Measurements from ENCODE around the gene ARHGAP18. TPM values are rescaled to one million over a fixed set of nuclear protein-coding genes. Genes with fewer than 3 reads are reported as not detected.

Gene ARHGAP18
- total and polyA plus RNA-seq, 4 experiments from 2014 or later = 2.3 to 4.6 (median 4.0) TPM

- H3K27me3 Mint-ChIP-seq = no peaks in the 10 kb centered on the region
- no peak overlapping the region for H3K27ac Mint-ChIP-seq
- no peaks in the 10 kb centered on the region for H3K4me1 ChIP-seq (ENCODE audit: insufficient read depth, low read length)
- no peak overlapping the region for H3K27ac ChIP-seq (ENCODE audit: low read depth, low read length)
- ChIA-PET POLR2A (ENCODE audit: partially characterized antibody) (no interaction called here), CTCF (ENCODE audit: partially characterized antibody) (interaction anchor here (1.3 to 4.1 kb wide), 2 partner anchors 15 to 113 kb away, joined by 3 to 23 read pairs; no protein-coding TSS in a partner anchor)
- intact Hi-C loops (cut with micrococcal nuclease) = no loop called here
- no peaks in the 10 kb centered on the region for H3K36me3 ChIP-seq (ENCODE audit: insufficient read depth, low read length)
- no peaks in the 10 kb centered on the region for H3K9me3 ChIP-seq (ENCODE audit: control insufficient read depth in 1 of 2, low read length in 2 of 2)
- H3K4me3 ChIP-seq (ENCODE audit: low read length in 2 of 2) = no peak overlapping the region
- H3K4me3 Mint-ChIP-seq = no peak overlapping the region
- peaks cover 0 to 20% of the 10 kb centered on the region in 2 donors for H3K36me3 Mint-ChIP-seq
- H3K4me1 Mint-ChIP-seq = peaks cover 0 to 2% (median 0%) of the 10 kb centered on the region in 4 donors
- H3K27me3 ChIP-seq (ENCODE audit: insufficient read depth, low read length) = no peaks in the 10 kb centered on the region
- DNase-seq = no peak
- no peaks in the 10 kb centered on the region for H3K9me3 Mint-ChIP-seq
Observed at GRCh38 chr6:129614464-129614863, 95.5 kb downstream of the ARHGAP18 start.

GRCh38 chr6:129612440-129612839 lies 97.5 kb downstream of the ARHGAP18 start:
- ChIA-PET POLR2A (ENCODE audit: partially characterized antibody) (no interaction called here), CTCF (ENCODE audit: partially characterized antibody) (no interaction called here)
- intact Hi-C loops (cut with micrococcal nuclease) = no loop called here
- no peak for DNase-seq
- Histone ChIP-seq H3K4me1 (ENCODE audit: insufficient read depth, low read length) (no peaks in the 10 kb centered on the region), H3K27me3 (ENCODE audit: insufficient read depth, low read length) (no peaks in the 10 kb centered on the region), H3K36me3 (ENCODE audit: insufficient read depth, low read length) (no peaks in the 10 kb centered on the region), H3K9me3 (ENCODE audit: control insufficient read depth in 1 of 2, low read length in 2 of 2) (no peaks in the 10 kb centered on the region), H3K27ac (ENCODE audit: low read depth, low read length) (no peak overlapping the region), H3K4me3 (ENCODE audit: low read length in 2 of 2) (no peak overlapping the region)
- Mint-ChIP-seq H3K36me3 (peaks cover 0 to 26% of the 10 kb centered on the region in 2 donors), H3K4me3 (no peak overlapping the region), H3K27me3 (no peaks in the 10 kb centered on the region), H3K27ac (no peak overlapping the region), H3K9me3 (no peaks in the 10 kb centered on the region), H3K4me1 (no peaks in the 10 kb centered on the region)

- Histone ChIP-seq H3K4me1 (ENCODE audit: insufficient read depth, low read length) (no peaks in the 10 kb centered on the region), H3K36me3 (ENCODE audit: insufficient read depth, low read length) (no peaks in the 10 kb centered on the region), H3K9me3 (ENCODE audit: control insufficient read depth in 1 of 2, low read length in 2 of 2) (no peaks in the 10 kb centered on the region), H3K27me3 (ENCODE audit: insufficient read depth, low read length) (no peaks in the 10 kb centered on the region), H3K4me3 (ENCODE audit: low read length in 2 of 2) (no peak overlapping the region), H3K27ac (ENCODE audit: low read depth, low read length) (no peak overlapping the region)
- Mint-ChIP-seq H3K36me3 (peaks cover 2 to 27% of the 10 kb centered on the region in 2 donors), H3K4me3 (no peak overlapping the region), H3K27me3 (no peaks in the 10 kb centered on the region), H3K9me3 (no peaks in the 10 kb centered on the region), H3K4me1 (no peaks in the 10 kb centered on the region), H3K27ac (no peak overlapping the region)
- CTCF ChIA-PET (ENCODE audit: partially characterized antibody) = interaction anchor here (1.0 to 1.4 kb wide), 2 partner anchors 10 to 12 kb away, joined by 3 to 7 read pairs; no protein-coding TSS in a partner anchor
- intact Hi-C loops (cut with micrococcal nuclease) = no loop called here
- POLR2A ChIA-PET (ENCODE audit: partially characterized antibody) = no interaction called here
- DNase-seq = no peak
Observed at GRCh38 chr6:129609635-129610034, 100.3 kb downstream of the ARHGAP18 start.

DNA sequence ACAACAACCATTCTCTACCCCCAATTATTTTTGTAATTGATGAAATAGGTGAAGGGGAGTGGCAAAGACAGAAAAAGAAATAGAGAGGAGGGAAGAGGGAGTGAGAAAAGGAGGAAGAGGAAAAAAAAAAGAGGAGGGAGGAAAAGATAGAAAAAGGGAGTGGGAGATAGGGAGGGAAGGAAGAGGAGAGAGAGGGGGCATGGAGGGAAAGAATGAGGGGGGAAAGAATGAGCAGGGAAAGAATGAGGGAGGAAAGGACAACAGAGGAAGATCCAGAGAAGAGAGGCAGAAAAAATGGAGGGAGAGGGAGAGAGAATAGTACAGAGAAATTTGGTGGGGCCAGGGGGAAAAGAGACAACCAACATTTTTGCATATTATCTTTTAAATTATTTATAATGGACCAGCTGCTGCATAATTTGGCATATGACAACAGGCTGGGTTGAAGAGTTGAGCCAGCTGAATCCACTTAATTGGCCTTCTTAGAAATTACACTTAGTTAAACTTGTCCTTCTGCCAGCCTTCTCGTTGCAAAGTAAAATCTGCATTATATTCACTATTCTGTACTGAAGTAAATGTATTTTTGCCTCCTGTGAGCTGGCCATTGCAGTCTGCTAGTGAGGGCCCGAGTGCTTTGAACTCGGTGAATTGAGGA lies 101.0 kb downstream of the ARHGAP18 start:
- H3K4me3 ChIP-seq (ENCODE audit: low read length in 2 of 2) = no peak overlapping the region
- no peak overlapping the region for H3K27ac Mint-ChIP-seq
- no peaks in the 10 kb centered on the region for H3K9me3 Mint-ChIP-seq
- no peaks in the 10 kb centered on the region for H3K27me3 ChIP-seq (ENCODE audit: insufficient read depth, low read length)
- H3K4me3 Mint-ChIP-seq = no peak overlapping the region
- CTCF ChIA-PET (ENCODE audit: partially characterized antibody) = interaction anchor here (1.0 to 1.4 kb wide), 2 partner anchors 9 to 11 kb away, joined by 3 to 7 read pairs; no protein-coding TSS in a partner anchor
- H3K4me1 Mint-ChIP-seq = no peaks in the 10 kb centered on the region
- H3K9me3 ChIP-seq (ENCODE audit: control insufficient read depth in 1 of 2, low read length in 2 of 2) = no peaks in the 10 kb centered on the region
- POLR2A ChIA-PET (ENCODE audit: partially characterized antibody) = no interaction called here
- no peak overlapping the region for H3K27ac ChIP-seq (ENCODE audit: low read depth, low read length)
- H3K4me1 ChIP-seq (ENCODE audit: insufficient read depth, low read length) = no peaks in the 10 kb centered on the region
- H3K36me3 Mint-ChIP-seq = peaks cover 2 to 27% of the 10 kb centered on the region in 2 donors
- H3K36me3 ChIP-seq (ENCODE audit: insufficient read depth, low read length) = no peaks in the 10 kb centered on the region
- DNase-seq = no peak
- H3K27me3 Mint-ChIP-seq = no peaks in the 10 kb centered on the region
- intact Hi-C loops (cut with micrococcal nuclease) = no loop called here

DNA sequence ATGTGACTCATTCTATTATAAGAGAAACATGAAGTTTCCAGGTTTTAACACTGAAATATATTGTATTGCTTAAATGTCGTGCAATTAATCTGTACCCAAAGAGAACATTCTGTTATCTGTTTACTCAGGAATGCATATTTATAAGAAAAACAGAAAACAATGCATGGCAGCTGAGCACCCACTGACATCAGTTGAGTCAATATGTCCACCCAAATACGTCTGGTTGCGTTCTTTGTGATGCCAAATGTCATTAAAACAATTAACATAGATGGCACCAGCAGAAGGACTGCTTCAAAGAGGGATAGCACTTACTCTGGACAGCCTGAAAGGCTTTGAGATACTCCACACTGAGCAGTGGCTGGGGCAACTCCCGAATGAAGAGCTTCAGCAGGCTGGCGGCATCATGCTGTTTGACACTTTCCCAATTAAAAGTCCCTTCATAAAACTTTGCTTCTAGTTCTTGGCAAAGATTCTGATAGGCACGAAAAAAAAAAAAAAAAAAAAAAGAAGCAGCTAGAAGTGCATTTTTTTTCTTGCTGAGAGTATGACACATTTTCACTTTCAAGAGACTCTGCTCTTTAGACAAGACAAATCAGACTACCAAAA lies 102.3 kb downstream of the ARHGAP18 start:
- H3K27ac ChIP-seq (ENCODE audit: low read depth, low read length) = no peak overlapping the region
- CTCF ChIA-PET (ENCODE audit: partially characterized antibody) = interaction anchor here (2.4 kb wide), 1 partner anchor 10 kb away, joined by 11 read pairs; no protein-coding TSS in a partner anchor
- no peak overlapping the region for H3K27ac Mint-ChIP-seq
- H3K36me3 ChIP-seq (ENCODE audit: insufficient read depth, low read length) = no peaks in the 10 kb centered on the region
- no peaks in the 10 kb centered on the region for H3K4me1 ChIP-seq (ENCODE audit: insufficient read depth, low read length)
- H3K27me3 ChIP-seq (ENCODE audit: insufficient read depth, low read length) = no peaks in the 10 kb centered on the region
- no peaks in the 10 kb centered on the region for H3K9me3 Mint-ChIP-seq
- no peak overlapping the region for H3K4me3 Mint-ChIP-seq
- intact Hi-C loops (cut with micrococcal nuclease) = no loop called here
- H3K4me1 Mint-ChIP-seq = no peaks in the 10 kb centered on the region
- H3K27me3 Mint-ChIP-seq = no peaks in the 10 kb centered on the region
- no peak for DNase-seq
- H3K4me3 ChIP-seq (ENCODE audit: low read length in 2 of 2) = no peak overlapping the region
- no peaks in the 10 kb centered on the region for H3K9me3 ChIP-seq (ENCODE audit: control insufficient read depth in 1 of 2, low read length in 2 of 2)
- POLR2A ChIA-PET (ENCODE audit: partially characterized antibody) = no interaction called here
- H3K36me3 Mint-ChIP-seq = peaks cover 2 to 27% of the 10 kb centered on the region in 2 donors

- intact Hi-C loops (cut with micrococcal nuclease) = no loop called here
- Mint-ChIP-seq H3K27ac (no peak overlapping the region), H3K4me3 (no peak overlapping the region)
Observed at GRCh38 chr6:129606664-129607063, 103.3 kb downstream of the ARHGAP18 start.

GRCh38 chr6:129605967-129606366 lies 104.0 kb downstream of the ARHGAP18 start:
- no peaks in the 10 kb centered on the region for H3K9me3 Mint-ChIP-seq
- no peak overlapping the region for H3K27ac ChIP-seq (ENCODE audit: low read depth, low read length)
- POLR2A ChIA-PET (ENCODE audit: partially characterized antibody) = no interaction called here

More at GRCh38 chr6:129606664-129607063, 103.3 kb downstream of the ARHGAP18 start:
- no peaks in the 10 kb centered on the region for H3K27me3 ChIP-seq (ENCODE audit: insufficient read depth, low read length)
- POLR2A ChIA-PET (ENCODE audit: partially characterized antibody) = no interaction called here
- no peaks in the 10 kb centered on the region for H3K9me3 Mint-ChIP-seq
- H3K36me3 Mint-ChIP-seq = peaks cover 2 to 27% of the 10 kb centered on the region in 2 donors
- DNase-seq = no peak
- H3K4me1 ChIP-seq (ENCODE audit: insufficient read depth, low read length) = no peaks in the 10 kb centered on the region
- CTCF ChIA-PET (ENCODE audit: partially characterized antibody) = interaction anchor here (2.4 kb wide), 1 partner anchor 9 kb away, joined by 11 read pairs; no protein-coding TSS in a partner anchor
- H3K27ac ChIP-seq (ENCODE audit: low read depth, low read length) = no peak overlapping the region
- H3K4me1 Mint-ChIP-seq = no peaks in the 10 kb centered on the region
- H3K36me3 ChIP-seq (ENCODE audit: insufficient read depth, low read length) = no peaks in the 10 kb centered on the region
- H3K9me3 ChIP-seq (ENCODE audit: control insufficient read depth in 1 of 2, low read length in 2 of 2) = no peaks in the 10 kb centered on the region
- no peak overlapping the region for H3K4me3 ChIP-seq (ENCODE audit: low read length in 2 of 2)
- no peaks in the 10 kb centered on the region for H3K27me3 Mint-ChIP-seq

More at GRCh38 chr6:129605967-129606366, 104.0 kb downstream of the ARHGAP18 start:
- H3K27ac Mint-ChIP-seq = no peak overlapping the region
- CTCF ChIA-PET (ENCODE audit: partially characterized antibody) = interaction anchor here (2.4 to 10.5 kb wide), 2 partner anchors 8 to 122 kb away, joined by 11 to 287 read pairs; no protein-coding TSS in a partner anchor
- no peaks in the 10 kb centered on the region for H3K36me3 ChIP-seq (ENCODE audit: insufficient read depth, low read length)
- peaks cover 2 to 24% of the 10 kb centered on the region in 2 donors for H3K36me3 Mint-ChIP-seq
- H3K27me3 ChIP-seq (ENCODE audit: insufficient read depth, low read length) = no peaks in the 10 kb centered on the region
- DNase-seq = no peak
- H3K4me3 ChIP-seq (ENCODE audit: low read length in 2 of 2) = no peak overlapping the region
- intact Hi-C loops (cut with micrococcal nuclease) = no loop called here
- no peaks in the 10 kb centered on the region for H3K4me1 Mint-ChIP-seq
- H3K4me1 ChIP-seq (ENCODE audit: insufficient read depth, low read length) = no peaks in the 10 kb centered on the region
- H3K4me3 Mint-ChIP-seq = no peak overlapping the region
- H3K9me3 ChIP-seq (ENCODE audit: control insufficient read depth in 1 of 2, low read length in 2 of 2) = no peaks in the 10 kb centered on the region
- no peaks in the 10 kb centered on the region for H3K27me3 Mint-ChIP-seq

All from CD4-positive, alpha-beta memory T cell (primary cell).